ENCODE measurements around the gene CNIH2.

GRCh38 chr11:66271816-66272215 is 6.2 kb upstream of the CNIH2 start:
- TF ChIP-seq GATA2 (IDR thresholded peaks at IDR 0.05; ENCODE audit: low read depth, low read length) (no peak), GATA3 (IDR thresholded peaks at IDR 0.05; ENCODE audit: low read depth, low read length) (no peak)
